ENCODE results near the gene DYNC1LI1. TPM values are rescaled to one million over a fixed set of nuclear protein-coding genes. Genes with fewer than 3 reads are reported as not detected.

Gene DYNC1LI1
- total and polyA plus RNA-seq, 2 experiments from 2014 or later, result 45.1 to 48.0 TPM

DNA sequence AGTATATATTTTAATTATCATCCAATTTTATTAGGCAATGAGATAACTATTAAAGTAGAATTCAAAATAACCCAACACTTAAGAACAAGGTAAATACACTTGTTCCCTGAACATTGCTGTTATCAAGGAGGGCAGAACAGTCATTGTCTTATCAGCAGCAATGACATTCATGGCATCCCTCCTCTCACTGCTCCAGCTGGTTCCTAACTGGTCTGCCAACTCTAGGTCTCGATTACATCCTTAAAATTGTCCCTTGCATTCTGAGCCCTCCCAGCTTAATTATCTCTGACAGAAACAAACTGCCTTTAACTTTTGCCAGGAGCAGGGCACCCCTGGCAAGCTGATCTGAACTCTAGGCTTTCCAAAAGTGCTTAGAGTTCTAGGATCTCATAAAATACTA, 14.0 kb upstream of the DYNC1LI1 start (continued):
- TF ChIP-seq POLR2AphosphoS5 (IDR thresholded peaks at IDR 0.05; ENCODE audit: low read depth), result no peak
- TF ChIP-seq, protein P1, sequence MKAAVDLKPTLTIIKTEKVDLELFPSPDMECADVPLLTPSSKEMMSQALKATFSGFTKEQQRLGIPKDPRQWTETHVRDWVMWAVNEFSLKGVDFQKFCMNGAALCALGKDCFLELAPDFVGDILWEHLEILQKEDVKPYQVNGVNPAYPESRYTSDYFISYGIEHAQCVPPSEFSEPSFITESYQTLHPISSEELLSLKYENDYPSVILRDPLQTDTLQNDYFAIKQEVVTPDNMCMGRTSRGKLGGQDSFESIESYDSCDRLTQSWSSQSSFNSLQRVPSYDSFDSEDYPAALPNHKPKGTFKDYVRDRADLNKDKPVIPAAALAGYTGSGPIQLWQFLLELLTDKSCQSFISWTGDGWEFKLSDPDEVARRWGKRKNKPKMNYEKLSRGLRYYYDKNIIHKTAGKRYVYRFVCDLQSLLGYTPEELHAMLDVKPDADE (IDR thresholded peaks at IDR 0.05), result no peak

DNA sequence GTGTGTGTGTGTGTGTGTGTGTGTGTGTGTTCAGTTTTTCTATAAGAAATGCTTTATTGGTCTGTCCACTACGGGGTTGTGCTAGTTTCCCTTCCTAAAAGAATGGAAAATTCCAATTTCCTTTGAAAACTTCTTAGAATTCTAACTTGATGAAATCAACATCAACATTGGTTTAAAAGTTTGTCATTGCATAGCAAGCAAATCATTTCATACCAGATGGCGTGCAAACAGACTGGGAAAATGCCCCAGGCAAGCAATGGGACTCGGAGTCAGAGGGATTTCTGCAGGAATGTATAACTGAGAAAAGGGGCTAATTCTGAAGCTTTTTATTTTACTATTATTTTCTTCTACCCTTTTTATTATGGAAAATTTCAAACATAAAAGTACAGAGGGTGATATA, 13.1 kb upstream of the DYNC1LI1 start:
- Histone ChIP-seq H3K27ac (ENCODE audit: low read depth) (no peak overlapping the region), H3K36me3 (ENCODE audit: insufficient read depth) (no peaks in the 10 kb centered on the region), H2AFZ (no peak overlapping the region), H4K20me1 (replicated peaks; ENCODE audit: insufficient read depth) (no peaks in the 10 kb centered on the region), H3K4me1 (ENCODE audit: insufficient read depth) (no peaks in the 10 kb centered on the region), H3K9me2 (ENCODE audit: insufficient read depth) (no peaks in the 10 kb centered on the region), H3K4me2 (no peak overlapping the region), H3K4me3 (no peak overlapping the region), H3K79me2 (replicated peaks; ENCODE audit: insufficient read depth) (no peaks in the 10 kb centered on the region), H3K27me3 (ENCODE audit: insufficient read depth) (no peaks in the 10 kb centered on the region), H3F3A (replicated peaks; ENCODE audit: low read depth) (peaks cover 3% of the 10 kb centered on the region; the same call in 1 of the 2 replicates)
- TF ChIP-seq EZH2 (IDR thresholded peaks at IDR 0.05; ENCODE audit: low read depth, unreplicated experiment), result no peak
- TF ChIP-seq ZNF114 (CRISPR knock-in tag; IDR thresholded peaks at IDR 0.05), result no peak
- TF ChIP-seq NANOG (IDR thresholded peaks at IDR 0.05; ENCODE audit: borderline replicate concordance), result no peak
- TF ChIP-seq POLR2AphosphoS5 (IDR thresholded peaks at IDR 0.05; ENCODE audit: low read depth), result no peak
- TF ChIP-seq EZH2phosphoT487 (IDR thresholded peaks at IDR 0.05; ENCODE audit: unreplicated experiment), result no peak
- TF ChIP-seq, protein P2, sequence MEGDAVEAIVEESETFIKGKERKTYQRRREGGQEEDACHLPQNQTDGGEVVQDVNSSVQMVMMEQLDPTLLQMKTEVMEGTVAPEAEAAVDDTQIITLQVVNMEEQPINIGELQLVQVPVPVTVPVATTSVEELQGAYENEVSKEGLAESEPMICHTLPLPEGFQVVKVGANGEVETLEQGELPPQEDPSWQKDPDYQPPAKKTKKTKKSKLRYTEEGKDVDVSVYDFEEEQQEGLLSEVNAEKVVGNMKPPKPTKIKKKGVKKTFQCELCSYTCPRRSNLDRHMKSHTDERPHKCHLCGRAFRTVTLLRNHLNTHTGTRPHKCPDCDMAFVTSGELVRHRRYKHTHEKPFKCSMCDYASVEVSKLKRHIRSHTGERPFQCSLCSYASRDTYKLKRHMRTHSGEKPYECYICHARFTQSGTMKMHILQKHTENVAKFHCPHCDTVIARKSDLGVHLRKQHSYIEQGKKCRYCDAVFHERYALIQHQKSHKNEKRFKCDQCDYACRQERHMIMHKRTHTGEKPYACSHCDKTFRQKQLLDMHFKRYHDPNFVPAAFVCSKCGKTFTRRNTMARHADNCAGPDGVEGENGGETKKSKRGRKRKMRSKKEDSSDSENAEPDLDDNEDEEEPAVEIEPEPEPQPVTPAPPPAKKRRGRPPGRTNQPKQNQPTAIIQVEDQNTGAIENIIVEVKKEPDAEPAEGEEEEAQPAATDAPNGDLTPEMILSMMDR (conservative IDR thresholded peaks at IDR 0.05; ENCODE audit: low read depth in 2 of 2), result no peak
- TF ChIP-seq, protein P3, sequence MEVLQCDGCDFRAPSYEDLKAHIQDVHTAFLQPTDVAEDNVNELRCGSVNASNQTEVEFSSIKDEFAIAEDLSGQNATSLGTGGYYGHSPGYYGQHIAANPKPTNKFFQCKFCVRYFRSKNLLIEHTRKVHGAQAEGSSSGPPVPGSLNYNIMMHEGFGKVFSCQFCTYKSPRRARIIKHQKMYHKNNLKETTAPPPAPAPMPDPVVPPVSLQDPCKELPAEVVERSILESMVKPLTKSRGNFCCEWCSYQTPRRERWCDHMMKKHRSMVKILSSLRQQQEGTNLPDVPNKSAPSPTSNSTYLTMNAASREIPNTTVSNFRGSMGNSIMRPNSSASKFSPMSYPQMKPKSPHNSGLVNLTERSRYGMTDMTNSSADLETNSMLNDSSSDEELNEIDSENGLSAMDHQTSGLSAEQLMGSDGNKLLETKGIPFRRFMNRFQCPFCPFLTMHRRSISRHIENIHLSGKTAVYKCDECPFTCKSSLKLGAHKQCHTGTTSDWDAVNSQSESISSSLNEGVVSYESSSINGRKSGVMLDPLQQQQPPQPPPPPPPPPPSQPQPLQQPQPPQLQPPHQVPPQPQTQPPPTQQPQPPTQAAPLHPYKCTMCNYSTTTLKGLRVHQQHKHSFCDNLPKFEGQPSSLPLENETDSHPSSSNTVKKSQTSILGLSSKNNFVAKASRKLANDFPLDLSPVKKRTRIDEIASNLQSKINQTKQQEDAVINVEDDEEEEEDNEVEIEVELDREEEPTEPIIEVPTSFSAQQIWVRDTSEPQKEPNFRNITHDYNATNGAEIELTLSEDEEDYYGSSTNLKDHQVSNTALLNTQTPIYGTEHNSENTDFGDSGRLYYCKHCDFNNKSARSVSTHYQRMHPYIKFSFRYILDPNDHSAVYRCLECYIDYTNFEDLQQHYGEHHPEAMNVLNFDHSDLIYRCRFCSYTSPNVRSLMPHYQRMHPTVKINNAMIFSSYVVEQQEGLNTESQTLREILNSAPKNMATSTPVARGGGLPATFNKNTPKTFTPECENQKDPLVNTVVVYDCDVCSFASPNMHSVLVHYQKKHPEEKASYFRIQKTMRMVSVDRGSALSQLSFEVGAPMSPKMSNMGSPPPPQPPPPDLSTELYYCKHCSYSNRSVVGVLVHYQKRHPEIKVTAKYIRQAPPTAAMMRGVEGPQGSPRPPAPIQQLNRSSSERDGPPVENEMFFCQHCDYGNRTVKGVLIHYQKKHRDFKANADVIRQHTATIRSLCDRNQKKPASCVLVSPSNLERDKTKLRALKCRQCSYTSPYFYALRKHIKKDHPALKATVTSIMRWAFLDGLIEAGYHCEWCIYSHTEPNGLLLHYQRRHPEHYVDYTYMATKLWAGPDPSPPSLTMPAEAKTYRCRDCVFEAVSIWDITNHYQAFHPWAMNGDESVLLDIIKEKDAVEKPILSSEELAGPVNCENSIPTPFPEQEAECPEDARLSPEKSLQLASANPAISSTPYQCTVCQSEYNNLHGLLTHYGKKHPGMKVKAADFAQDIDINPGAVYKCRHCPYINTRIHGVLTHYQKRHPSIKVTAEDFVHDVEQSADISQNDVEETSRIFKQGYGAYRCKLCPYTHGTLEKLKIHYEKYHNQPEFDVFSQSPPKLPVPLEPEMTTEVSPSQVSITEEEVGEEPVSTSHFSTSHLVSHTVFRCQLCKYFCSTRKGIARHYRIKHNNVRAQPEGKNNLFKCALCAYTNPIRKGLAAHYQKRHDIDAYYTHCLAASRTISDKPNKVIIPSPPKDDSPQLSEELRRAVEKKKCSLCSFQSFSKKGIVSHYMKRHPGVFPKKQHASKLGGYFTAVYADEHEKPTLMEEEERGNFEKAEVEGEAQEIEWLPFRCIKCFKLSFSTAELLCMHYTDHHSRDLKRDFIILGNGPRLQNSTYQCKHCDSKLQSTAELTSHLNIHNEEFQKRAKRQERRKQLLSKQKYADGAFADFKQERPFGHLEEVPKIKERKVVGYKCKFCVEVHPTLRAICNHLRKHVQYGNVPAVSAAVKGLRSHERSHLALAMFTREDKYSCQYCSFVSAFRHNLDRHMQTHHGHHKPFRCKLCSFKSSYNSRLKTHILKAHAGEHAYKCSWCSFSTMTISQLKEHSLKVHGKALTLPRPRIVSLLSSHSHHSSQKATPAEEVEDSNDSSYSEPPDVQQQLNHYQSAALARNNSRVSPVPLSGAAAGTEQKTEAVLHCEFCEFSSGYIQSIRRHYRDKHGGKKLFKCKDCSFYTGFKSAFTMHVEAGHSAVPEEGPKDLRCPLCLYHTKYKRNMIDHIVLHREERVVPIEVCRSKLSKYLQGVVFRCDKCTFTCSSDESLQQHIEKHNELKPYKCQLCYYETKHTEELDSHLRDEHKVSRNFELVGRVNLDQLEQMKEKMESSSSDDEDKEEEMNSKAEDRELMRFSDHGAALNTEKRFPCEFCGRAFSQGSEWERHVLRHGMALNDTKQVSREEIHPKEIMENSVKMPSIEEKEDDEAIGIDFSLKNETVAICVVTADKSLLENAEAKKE (CRISPR knock-in tag; IDR thresholded peaks at IDR 0.05), result no peak
- TF ChIP-seq STAT1 (IDR thresholded peaks at IDR 0.05; ENCODE audit: unreplicated experiment), result no peak
- TF ChIP-seq CREB1 (CRISPR knock-in tag; IDR thresholded peaks at IDR 0.05; ENCODE audit: low read depth), result no peak
- TF ChIP-seq, protein P4, sequence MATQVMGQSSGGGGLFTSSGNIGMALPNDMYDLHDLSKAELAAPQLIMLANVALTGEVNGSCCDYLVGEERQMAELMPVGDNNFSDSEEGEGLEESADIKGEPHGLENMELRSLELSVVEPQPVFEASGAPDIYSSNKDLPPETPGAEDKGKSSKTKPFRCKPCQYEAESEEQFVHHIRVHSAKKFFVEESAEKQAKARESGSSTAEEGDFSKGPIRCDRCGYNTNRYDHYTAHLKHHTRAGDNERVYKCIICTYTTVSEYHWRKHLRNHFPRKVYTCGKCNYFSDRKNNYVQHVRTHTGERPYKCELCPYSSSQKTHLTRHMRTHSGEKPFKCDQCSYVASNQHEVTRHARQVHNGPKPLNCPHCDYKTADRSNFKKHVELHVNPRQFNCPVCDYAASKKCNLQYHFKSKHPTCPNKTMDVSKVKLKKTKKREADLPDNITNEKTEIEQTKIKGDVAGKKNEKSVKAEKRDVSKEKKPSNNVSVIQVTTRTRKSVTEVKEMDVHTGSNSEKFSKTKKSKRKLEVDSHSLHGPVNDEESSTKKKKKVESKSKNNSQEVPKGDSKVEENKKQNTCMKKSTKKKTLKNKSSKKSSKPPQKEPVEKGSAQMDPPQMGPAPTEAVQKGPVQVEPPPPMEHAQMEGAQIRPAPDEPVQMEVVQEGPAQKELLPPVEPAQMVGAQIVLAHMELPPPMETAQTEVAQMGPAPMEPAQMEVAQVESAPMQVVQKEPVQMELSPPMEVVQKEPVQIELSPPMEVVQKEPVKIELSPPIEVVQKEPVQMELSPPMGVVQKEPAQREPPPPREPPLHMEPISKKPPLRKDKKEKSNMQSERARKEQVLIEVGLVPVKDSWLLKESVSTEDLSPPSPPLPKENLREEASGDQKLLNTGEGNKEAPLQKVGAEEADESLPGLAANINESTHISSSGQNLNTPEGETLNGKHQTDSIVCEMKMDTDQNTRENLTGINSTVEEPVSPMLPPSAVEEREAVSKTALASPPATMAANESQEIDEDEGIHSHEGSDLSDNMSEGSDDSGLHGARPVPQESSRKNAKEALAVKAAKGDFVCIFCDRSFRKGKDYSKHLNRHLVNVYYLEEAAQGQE (IDR thresholded peaks at IDR 0.05; ENCODE audit: unreplicated experiment), result no peak
- TF ChIP-seq JUNB (IDR thresholded peaks at IDR 0.05; ENCODE audit: unreplicated experiment), result no peak
- TF ChIP-seq, protein P1 (IDR thresholded peaks at IDR 0.05), result no peak
- no peaks in the 10 kb centered on the region for H3K9me3 Mint-ChIP-seq
- H3K4me1 Mint-ChIP-seq, result no peaks in the 10 kb centered on the region; the same call in 2 of the 3 replicates
- no peak overlapping the region for H3K27ac Mint-ChIP-seq
- DNase-seq (ENCODE audit: low spot score), result no peak
- no peak for ATAC-seq
- no peak overlapping the region for H3K4me3 Mint-ChIP-seq
- no peaks in the 10 kb centered on the region for H3K36me3 Mint-ChIP-seq (ENCODE audit: low read depth)
- H3K27me3 Mint-ChIP-seq (ENCODE audit: insufficient read depth, low read depth, poor library complexity), result no peaks in the 10 kb centered on the region

All from GM23338 (cell line).